Measurements from ENCODE around the gene SMIM24.
"Not testable (repeated sequence)": the region's sequence is repeated elsewhere in the genome, so short reads cannot be mapped to it uniquely, and the experiment has no call there.

Gene SMIM24

GRCh38 chr19:3480383-3481091, at the start of gene SMIM24:
TSS of gene SMIM24 (minus strand) at chr19:3480525. CDS start at chr19:3480463, 62 bp downstream.
- DNase-seq (ENCODE audit: low read depth in 2 of 2), result no peak

GRCh38 chr19:3529299-3529698, 49.0 kb upstream of the SMIM24 start:
- DNase-seq (ENCODE audit: low read depth in 2 of 2), result not testable (repeated sequence)

- DNase-seq (ENCODE audit: low read depth in 2 of 2), result no peak
Measured at GRCh38 chr19:3528539-3529211, 48.4 kb upstream of the SMIM24 start.

- DNase-seq (ENCODE audit: low read depth in 2 of 2), result no peak
Measured at GRCh38 chr19:3528080-3528479, 47.8 kb upstream of the SMIM24 start.

- no peak for DNase-seq (ENCODE audit: low read depth in 2 of 2)
Measured at GRCh38 chr19:3527238-3527910, 47.0 kb upstream of the SMIM24 start.

- no peak for DNase-seq (ENCODE audit: low read depth in 2 of 2)
Measured at GRCh38 chr19:3526507-3527237, 46.3 kb upstream of the SMIM24 start.

GRCh38 chr19:3524904-3525451, 44.7 kb upstream of the SMIM24 start:
- no peak for DNase-seq (ENCODE audit: low read depth in 2 of 2)

- DNase-seq (ENCODE audit: low read depth in 2 of 2), result no peak
Measured at GRCh38 chr19:3524078-3524842, 43.9 kb upstream of the SMIM24 start.

- no peak for DNase-seq (ENCODE audit: low read depth in 2 of 2)
Measured at GRCh38 chr19:3523361-3524077, 43.2 kb upstream of the SMIM24 start.

- DNase-seq (ENCODE audit: low read depth in 2 of 2), result no peak
Measured at GRCh38 chr19:3522421-3523360, 42.4 kb upstream of the SMIM24 start.

GRCh38 chr19:3521104-3521445, 40.8 kb upstream of the SMIM24 start:
- no peak for DNase-seq (ENCODE audit: low read depth in 2 of 2)

- no peak for DNase-seq (ENCODE audit: low read depth in 2 of 2)
Measured at GRCh38 chr19:3520166-3521103, 40.1 kb upstream of the SMIM24 start.

- DNase-seq (ENCODE audit: low read depth in 2 of 2), result no peak
Measured at GRCh38 chr19:3519126-3519525, 38.8 kb upstream of the SMIM24 start.

GRCh38 chr19:3518659-3519058, 38.3 kb upstream of the SMIM24 start:
- DNase-seq (ENCODE audit: low read depth in 2 of 2), result no peak

GRCh38 chr19:3518255-3518654, 37.9 kb upstream of the SMIM24 start:
- DNase-seq (ENCODE audit: low read depth in 2 of 2), result no peak

GRCh38 chr19:3517638-3518037, 37.3 kb upstream of the SMIM24 start:
- DNase-seq (ENCODE audit: low read depth in 2 of 2), result no peak

- DNase-seq (ENCODE audit: low read depth in 2 of 2), result no peak
Measured at GRCh38 chr19:3516675-3517207, 36.4 kb upstream of the SMIM24 start.

GRCh38 chr19:3515891-3516422, 35.6 kb upstream of the SMIM24 start:
- DNase-seq (ENCODE audit: low read depth in 2 of 2), result no peak
